MCF 10A (cell line): ENCODE data around the gene TOR4A. TPM values are rescaled to one million over a fixed set of nuclear protein-coding genes. Genes with fewer than 3 reads are reported as not detected.

Source experiments
- BruUV-seq: library from RNA; stranded (reverse); fragments of 400-500 nt; replicated peaks from 2 replicates; lab custom pipeline; 2021; lab: Mats Ljungman, UMichigan
- CTCF ChIA-PET: fragments of 300-600 bp; sonication (Branson Sonifier 250); formaldehyde crosslinking; extraction: SDS; loops from one replicate; lab custom pipeline; 2021; ENCODE audit warnings: antibody characterized with exemption, inconsistent platforms; lab: Yijun Ruan, JAX
- POLR2A ChIA-PET: fragments of 300-600, 350-650 bp; sonication (Branson Sonifier 250); formaldehyde crosslinking; extraction: SDS; loops from one replicate; lab custom pipeline; 2020; ENCODE audit warnings: antibody characterized with exemption, inconsistent platforms; lab: Yijun Ruan, JAX
- DNase-seq: peaks from one replicate; pipeline ENCODE4 v3.0.0-alpha.2; 2018; ENCODE audit not compliant: unreplicated experiment
- H3K27ac Mint-ChIP-seq: one replicate; pipeline ENCODE4 v1.8.0; 2022; ENCODE audit warnings: mild to moderate bottlenecking, low read depth, mixed read lengths; ENCODE audit not compliant: unreplicated experiment
- H3K27me3 Mint-ChIP-seq: one replicate; pipeline ENCODE4 v1.8.0; 2022; ENCODE audit warnings: mixed read lengths; ENCODE audit not compliant: insufficient read depth, unreplicated experiment
- H3K36me3 Mint-ChIP-seq: one replicate; pipeline ENCODE4 v1.8.0; 2022; ENCODE audit warnings: mild to moderate bottlenecking, moderate library complexity, mixed read lengths; ENCODE audit not compliant: insufficient read depth, unreplicated experiment
- H3K4me1 Mint-ChIP-seq: one replicate; pipeline ENCODE4 v1.8.0; 2022; ENCODE audit warnings: mixed read lengths; ENCODE audit not compliant: insufficient read depth, unreplicated experiment
- H3K4me3 Mint-ChIP-seq: one replicate; pipeline ENCODE4 v1.8.0; 2022; ENCODE audit warnings: mild to moderate bottlenecking, moderate library complexity, mixed read lengths; ENCODE audit not compliant: unreplicated experiment
- H3K9me3 Mint-ChIP-seq: one replicate; pipeline ENCODE4 v1.8.0; 2022; ENCODE audit warnings: mixed read lengths; ENCODE audit not compliant: unreplicated experiment
- intact Hi-C: fragments of 100-400 bp; cut with micrococcal nuclease; formaldehyde crosslinking; loops from 2 replicates; pipeline ENCODE4 v1.14.1; 2022
- total RNA-seq: library from RNA; stranded (reverse); gene quantifications from 2 replicates; pipeline ENCODE4 v1.2.3, GENCODE V29; 2022
- TF ChIP-seq, protein P1 (sequence below): fragments of 200-600 bp; IDR thresholded peaks from one replicate; pipeline ENCODE4 v1.8.0; 2022; ENCODE audit warnings: antibody characterized with exemption, mild to moderate bottlenecking; ENCODE audit not compliant: unreplicated experiment

Gene TOR4A
- total RNA-seq, 1 experiment from 2014 or later, result 21.9 TPM

DNA sequence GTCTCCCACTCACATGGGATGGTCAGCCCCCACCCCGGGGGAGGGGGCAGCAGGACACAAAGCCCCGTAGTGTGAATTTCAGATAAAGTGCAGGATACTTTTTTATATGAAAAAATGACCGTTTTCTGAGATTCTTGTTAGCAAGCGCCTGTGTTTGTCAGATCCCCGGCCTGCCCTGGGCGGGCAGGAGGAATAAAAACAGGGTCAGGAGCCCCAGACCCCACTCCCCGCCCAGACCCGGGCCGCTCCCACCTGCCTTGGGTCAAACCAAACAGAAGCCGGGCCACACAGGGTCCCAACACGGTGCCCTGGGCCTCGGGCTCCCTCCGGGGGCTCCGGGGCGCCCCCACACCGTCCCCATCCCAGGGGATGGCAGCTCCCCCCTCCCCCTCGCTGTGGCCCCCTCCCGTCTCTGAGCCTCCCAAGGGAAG, 38.1 kb downstream of the TOR4A start:
- Mint-ChIP-seq H3K27me3 (no peaks in the 10 kb centered on the region), H3K36me3 (no peaks in the 10 kb centered on the region), H3K4me3 (no peak overlapping the region), H3K4me1 (no peaks in the 10 kb centered on the region), H3K9me3 (no peaks in the 10 kb centered on the region), H3K27ac (no peak overlapping the region)
- BruUV-seq, result no TSS peak
- POLR2A ChIA-PET, result no interaction called here
- intact Hi-C loops, result no loop called here
- DNase-seq, result no peak
- CTCF ChIA-PET, result interaction anchor here (0.7 kb wide), 1 partner anchor 220 kb away, joined by 3 read pairs; no protein-coding TSS in a partner anchor
- TF ChIP-seq, protein P1, sequence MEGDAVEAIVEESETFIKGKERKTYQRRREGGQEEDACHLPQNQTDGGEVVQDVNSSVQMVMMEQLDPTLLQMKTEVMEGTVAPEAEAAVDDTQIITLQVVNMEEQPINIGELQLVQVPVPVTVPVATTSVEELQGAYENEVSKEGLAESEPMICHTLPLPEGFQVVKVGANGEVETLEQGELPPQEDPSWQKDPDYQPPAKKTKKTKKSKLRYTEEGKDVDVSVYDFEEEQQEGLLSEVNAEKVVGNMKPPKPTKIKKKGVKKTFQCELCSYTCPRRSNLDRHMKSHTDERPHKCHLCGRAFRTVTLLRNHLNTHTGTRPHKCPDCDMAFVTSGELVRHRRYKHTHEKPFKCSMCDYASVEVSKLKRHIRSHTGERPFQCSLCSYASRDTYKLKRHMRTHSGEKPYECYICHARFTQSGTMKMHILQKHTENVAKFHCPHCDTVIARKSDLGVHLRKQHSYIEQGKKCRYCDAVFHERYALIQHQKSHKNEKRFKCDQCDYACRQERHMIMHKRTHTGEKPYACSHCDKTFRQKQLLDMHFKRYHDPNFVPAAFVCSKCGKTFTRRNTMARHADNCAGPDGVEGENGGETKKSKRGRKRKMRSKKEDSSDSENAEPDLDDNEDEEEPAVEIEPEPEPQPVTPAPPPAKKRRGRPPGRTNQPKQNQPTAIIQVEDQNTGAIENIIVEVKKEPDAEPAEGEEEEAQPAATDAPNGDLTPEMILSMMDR, result no peak

DNA sequence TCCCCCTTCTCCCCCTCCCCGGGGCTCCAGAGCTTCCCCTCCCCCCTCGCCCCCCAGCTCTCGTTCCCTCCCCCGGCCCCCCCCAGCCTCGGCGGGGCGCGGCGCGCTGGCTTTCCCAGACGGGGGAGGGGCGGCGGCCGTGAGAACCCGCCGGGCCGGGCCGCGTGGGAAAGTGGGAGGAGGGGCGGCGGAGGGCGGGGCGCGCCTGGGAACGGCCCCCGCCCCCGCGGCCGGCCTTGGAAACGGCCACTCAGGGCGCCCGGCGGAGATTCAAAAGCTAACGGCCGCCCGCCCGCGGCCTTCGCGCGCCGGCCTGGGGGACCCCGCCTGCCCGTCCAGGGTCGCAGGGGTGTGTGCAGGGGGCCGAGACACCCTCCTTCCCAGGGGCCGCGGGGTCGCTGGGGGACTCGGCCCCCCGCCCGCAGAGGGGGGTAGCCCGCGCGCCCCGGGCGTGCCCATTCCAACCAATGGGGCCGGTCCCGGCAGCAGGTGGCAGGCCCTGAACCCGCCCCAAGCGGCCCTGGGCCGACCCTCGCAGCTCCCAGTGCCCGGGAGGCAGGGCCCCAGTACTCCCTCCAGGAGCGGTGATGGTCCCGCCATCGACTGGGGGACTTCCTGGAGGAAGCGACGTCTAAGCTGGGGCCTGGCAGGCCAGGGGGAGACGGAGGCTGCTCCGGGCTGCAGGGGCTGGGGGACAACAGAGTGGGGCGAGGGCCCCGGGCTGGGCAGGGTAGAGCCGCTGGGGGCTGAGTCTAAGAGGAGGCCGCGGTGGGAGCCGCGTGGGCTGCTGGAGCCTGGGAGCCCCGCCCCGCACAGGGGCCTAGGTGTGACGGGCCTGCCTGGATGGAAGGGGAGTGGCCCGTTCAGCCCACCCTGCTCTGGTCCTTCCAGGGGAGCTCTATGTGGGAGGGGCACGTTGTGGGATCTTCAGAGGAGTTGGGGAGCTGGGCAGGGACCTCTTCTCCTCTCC, 38.8 kb downstream of the TOR4A start:
- H3K4me3 Mint-ChIP-seq, result no peak overlapping the region
- intact Hi-C loops, result no loop called here
- TF ChIP-seq, protein P1, result no peak
- no TSS peak for BruUV-seq
- H3K27ac Mint-ChIP-seq, result no peak overlapping the region
- DNase-seq, result peak; percentile 59
- CTCF ChIA-PET, result interaction anchor here (0.6 to 0.7 kb wide), 2 partner anchors 221 to 738 kb away, joined by 3 read pairs; no protein-coding TSS in a partner anchor
- H3K4me1 Mint-ChIP-seq, result no peaks in the 10 kb centered on the region
- H3K36me3 Mint-ChIP-seq, result no peaks in the 10 kb centered on the region
- POLR2A ChIA-PET, result no interaction called here
- no peaks in the 10 kb centered on the region for H3K9me3 Mint-ChIP-seq
- no peaks in the 10 kb centered on the region for H3K27me3 Mint-ChIP-seq

DNA sequence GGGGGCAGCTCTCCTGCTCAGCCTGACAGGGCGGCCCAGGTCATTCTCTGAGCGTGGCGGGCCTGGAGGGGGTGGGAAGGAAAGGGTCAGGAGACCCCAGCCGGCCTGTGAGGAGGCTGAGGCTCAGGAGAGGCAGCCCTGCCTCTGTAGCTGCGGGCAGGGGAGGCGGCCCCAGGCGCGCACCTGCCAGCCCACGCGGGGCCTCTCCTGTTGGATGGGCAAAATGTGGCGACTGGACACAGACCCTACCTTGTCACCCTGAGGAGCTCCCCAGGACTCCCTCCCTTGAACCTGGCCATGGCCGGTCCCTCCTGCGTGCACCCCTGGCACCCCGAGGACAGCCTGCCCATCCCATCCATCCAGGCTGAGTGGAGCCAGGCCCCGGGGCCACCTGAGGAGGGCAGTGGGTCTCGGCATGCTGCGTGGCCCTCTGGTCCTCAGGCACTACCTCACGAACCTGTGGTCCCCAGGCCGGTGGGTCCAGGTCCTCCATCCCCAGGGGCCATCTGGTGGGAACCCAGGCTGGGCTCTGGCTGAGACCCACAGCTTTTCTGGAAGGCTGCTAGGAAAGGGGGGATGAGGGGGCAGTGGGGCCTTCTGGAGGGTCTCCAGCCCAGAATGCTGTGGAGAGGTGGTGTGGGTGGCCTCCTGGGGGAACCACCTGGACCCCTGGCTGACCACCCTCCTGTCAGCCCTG, 39.6 kb downstream of the TOR4A start:
- ChIA-PET CTCF (no interaction called here), POLR2A (no interaction called here)
- no peak for DNase-seq
- no TSS peak for BruUV-seq
- TF ChIP-seq, protein P1, result no peak
- Mint-ChIP-seq H3K27me3 (no peaks in the 10 kb centered on the region), H3K4me1 (no peaks in the 10 kb centered on the region), H3K36me3 (no peaks in the 10 kb centered on the region), H3K27ac (no peak overlapping the region), H3K9me3 (no peaks in the 10 kb centered on the region), H3K4me3 (no peak overlapping the region)
- intact Hi-C loops, result no loop called here
